ENCODE data around the gene ATRNL1.

Gene ATRNL1

GRCh38 chr10:115974816-115975430 is 881.8 kb downstream of the ATRNL1 start:
- ChIA-PET CTCF (no interaction called here), POLR2A (ENCODE audit: low non-redundant PET) (no interaction called here)
- no peak for DNase-seq (ENCODE audit: low spot score)
- no peak for TF ChIP-seq CTCF (conservative IDR thresholded peaks at IDR 0.05; ENCODE audit: low read depth)
- no peak overlapping the region for H3K27ac ChIP-seq

DNA sequence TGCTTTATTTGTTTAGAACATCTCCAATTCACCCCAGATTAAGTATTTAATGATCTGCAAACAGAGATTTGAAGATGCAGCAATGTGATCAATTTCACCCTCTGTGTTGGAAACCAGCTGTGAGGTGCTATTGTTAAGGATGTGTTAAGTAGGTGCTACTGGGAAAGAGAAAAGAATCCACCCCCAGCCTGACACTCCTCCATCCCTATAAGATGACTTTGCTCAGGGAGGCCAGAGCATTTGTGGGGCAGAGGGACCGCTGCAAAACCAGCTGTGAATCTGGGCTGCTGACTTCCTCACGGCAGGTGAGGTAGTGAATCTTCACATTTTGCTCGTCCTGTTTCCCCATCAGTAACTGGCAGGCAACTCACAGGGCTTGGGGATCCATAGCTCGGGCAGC is 882.3 kb downstream of the ATRNL1 start:
- DNase-seq (ENCODE audit: low spot score): no peak
- ChIA-PET POLR2A (ENCODE audit: low non-redundant PET) (no interaction called here), CTCF (no interaction called here)
- no peak for TF ChIP-seq CTCF (conservative IDR thresholded peaks at IDR 0.05; ENCODE audit: low read depth)
- H3K27ac ChIP-seq: no peak overlapping the region

- ChIA-PET POLR2A (ENCODE audit: low non-redundant PET) (no interaction called here), CTCF (no interaction called here)
- H3K27ac ChIP-seq: no peak overlapping the region
- DNase-seq (ENCODE audit: low spot score): no peak
- no peak for TF ChIP-seq CTCF (conservative IDR thresholded peaks at IDR 0.05; ENCODE audit: low read depth)
Observed at GRCh38 chr10:115976342-115976741, 883.2 kb downstream of the ATRNL1 start.

GRCh38 chr10:115977855-115978254 is 884.7 kb downstream of the ATRNL1 start:
- CTCF ChIA-PET: interaction anchor here (0.5 kb wide), 1 partner anchor 34 kb away, joined by 3 read pairs; no protein-coding TSS in a partner anchor
- no peak for DNase-seq (ENCODE audit: low spot score)
- POLR2A ChIA-PET (ENCODE audit: low non-redundant PET): no interaction called here

GRCh38 chr10:115979576-115979975 is 886.4 kb downstream of the ATRNL1 start:
- POLR2A ChIA-PET (ENCODE audit: low non-redundant PET): no interaction called here
- H3K27ac ChIP-seq: no peak overlapping the region
- CTCF ChIA-PET: interaction anchor here (0.6 kb wide), 1 partner anchor 36 kb away, joined by 3 read pairs; no protein-coding TSS in a partner anchor
- DNase-seq (ENCODE audit: low spot score): no peak
- TF ChIP-seq CTCF (conservative IDR thresholded peaks at IDR 0.05; ENCODE audit: low read depth): no peak

More at GRCh38 chr10:115977855-115978254, 884.7 kb downstream of the ATRNL1 start:
- TF ChIP-seq CTCF (conservative IDR thresholded peaks at IDR 0.05; ENCODE audit: low read depth): no peak
- no peak overlapping the region for H3K27ac ChIP-seq

DNA sequence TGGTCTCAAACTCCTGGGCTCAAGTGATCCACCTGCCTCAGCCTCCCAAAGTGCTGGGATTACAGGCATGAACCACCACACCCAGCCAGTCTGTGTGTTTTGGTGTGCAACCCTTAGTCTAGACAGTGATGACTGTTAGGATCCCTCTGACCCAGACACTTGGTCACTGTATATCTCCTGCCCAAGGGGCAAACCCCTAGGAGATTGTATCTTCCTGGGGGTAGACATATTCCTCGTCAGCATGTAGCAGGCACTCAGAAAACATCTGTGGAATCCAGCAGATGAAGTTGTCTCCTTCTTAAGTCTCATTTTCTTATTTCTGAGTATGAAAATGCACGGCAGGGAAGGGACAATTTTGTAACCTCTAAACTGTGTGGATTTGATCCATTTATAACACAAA is 887.3 kb downstream of the ATRNL1 start:
- no peak for DNase-seq (ENCODE audit: low spot score)
- no peak overlapping the region for H3K27ac ChIP-seq
- no peak for TF ChIP-seq CTCF (conservative IDR thresholded peaks at IDR 0.05; ENCODE audit: low read depth)
- ChIA-PET CTCF (no interaction called here), POLR2A (ENCODE audit: low non-redundant PET) (no interaction called here)

Data from RWPE1 (cell line).